NCI-H1436 (cell line): Measurements from ENCODE around the gene TMC5.

Source experiments
- DNase-seq: peaks from one replicate; lab custom pipeline; 2025; lab: John Stamatoyannopoulos, UW

TMC5 gene

DNA sequence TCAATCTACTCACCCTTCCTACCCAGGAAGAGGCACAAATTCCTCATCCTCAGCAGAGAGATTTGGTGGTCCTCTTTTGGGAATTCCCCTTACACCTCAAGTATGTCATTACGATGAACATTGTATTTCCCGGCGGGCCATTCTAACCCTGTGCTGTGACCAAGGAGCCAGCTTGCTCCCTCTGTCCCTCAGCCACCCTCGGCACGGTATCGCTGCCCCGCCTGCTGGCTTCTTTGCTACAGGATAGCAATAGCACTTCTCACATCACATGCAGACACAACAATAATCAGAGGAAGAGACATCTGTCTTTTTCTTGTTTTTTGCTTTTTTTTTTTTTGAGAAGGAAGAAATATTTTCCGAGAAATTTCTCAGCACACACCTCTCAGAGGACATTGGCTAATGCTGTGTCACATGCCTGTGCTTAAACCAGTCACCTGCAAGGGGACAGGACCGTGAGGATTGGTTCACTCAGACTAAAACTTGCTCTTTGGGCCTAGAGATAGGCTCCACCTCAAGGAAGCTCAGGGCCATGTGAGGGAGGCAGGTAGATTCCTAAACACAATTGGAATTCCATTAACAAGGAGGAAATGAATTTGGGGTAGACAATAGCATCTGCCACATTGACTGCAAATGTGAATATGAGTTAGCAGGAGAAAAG lies 41.2 kb downstream of the TMC5 start:
- no peak for DNase-seq

DNA sequence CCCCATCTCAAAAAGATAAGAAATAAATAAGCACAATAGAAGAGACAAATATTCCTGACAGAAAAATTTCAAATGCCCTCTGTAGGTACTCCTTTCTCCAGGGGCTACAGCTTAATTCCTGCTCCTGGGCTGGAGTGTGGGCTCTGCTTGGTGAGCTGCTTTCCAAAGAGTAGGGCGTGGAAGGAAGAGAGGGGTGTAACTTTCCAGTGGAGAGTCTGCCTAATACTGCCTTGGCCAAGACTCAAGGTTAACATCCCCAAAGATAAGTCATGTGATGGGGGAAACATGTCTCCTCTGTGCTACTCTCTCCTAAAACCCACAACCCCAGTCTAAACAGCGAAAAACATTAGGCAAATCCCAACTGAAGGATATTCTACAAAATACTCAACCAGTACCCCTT lies 42.7 kb downstream of the TMC5 start:
- no peak for DNase-seq

DNA sequence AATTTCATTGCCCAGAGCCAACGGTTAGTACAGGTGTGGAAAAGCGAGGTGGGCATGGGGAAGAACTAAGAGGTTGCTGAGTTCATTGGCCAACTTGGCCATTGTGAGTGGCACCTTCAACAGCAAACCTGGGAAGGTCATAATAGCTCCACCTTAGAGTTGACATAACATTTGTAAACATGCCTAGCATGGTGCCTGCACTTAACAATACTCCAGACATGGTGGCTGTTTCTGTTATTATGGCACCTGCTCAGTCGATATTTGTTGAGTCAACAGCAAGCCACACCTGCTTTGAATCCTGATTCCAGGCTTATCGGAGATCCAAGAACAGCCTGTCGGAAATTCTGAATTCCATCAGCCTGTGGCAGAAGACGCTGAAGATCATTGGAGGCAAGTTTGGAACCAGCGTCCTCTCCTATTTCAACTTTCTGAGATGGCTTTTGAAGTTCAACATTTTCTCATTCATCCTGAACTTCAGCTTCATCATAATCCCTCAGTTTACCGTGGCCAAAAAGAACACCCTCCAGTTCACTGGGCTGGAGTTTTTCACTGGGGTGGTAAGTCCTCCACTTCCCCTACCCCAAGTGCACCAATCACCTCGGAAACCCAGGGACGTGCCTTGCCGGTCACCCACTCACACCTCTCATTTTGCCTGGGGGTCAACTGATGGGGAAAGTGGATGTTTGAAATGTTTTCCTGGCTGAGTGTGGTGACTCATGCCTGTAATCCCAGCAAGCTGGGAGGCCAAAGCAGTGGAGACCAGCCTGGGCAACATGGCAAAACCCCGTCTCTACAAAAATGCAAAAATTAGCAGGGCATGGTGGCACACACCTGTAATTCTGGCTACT lies 46.0 kb downstream of the TMC5 start:
- DNase-seq, result no peak

DNA sequence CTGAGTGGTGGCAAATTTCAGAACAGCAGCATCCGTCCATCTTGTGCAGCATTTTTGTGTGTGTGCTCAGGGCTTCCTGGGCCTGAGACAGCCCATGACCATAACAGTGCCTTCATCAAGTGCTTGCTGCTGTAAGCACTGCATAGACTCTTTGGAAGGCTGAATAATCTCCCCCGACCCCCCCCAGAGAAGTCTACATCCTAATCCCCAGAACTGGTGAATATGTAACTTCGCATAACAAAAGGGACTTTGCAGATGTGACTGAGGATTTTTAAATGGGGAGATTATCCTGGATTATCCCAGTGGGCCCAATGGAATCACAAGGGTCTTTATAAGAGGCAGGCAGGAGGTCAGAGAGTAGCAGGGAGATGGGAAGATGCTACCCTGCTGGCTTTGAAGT lies 50.6 kb downstream of the TMC5 start:
- DNase-seq, result no peak

DNA sequence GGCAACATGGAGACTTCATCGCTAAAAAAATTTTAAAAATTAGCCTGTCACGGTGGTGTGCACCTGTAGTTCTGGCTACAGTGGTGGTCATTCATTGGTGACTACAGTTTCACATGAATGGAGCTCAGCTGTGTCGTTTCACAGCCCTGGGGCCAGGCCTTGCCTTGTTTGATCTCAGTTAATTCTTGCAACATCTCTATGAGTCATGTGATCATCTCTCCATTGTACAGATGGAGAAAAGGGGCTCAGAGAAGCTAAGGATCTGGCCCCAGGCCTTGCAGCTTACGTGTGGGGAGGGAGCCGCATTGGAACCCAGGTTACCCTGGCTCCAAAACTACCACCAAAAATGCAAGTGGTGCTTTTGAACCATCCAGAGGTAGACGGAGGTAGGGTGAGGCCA lies 54.8 kb downstream of the TMC5 start:
- DNase-seq, result no peak

DNA sequence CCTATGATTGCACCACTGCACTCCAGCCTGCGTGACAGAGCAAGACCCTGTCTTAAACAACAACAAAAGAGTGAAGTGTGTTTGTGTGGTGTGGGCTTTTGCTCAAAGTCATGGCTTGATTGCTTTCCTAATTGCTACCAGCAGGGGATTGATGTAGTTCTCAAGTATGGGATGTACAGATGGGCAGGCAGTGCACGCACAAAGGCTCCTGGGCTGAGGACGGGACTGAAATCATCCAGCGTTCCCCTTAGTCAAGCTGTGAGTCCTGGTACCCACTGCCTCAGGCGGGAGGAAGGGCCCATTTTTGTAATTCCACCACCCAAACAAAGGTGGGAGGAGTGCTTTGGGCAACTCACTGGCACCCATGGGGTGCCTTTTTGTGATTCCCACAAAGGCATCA lies 56.9 kb downstream of the TMC5 start:
- DNase-seq, result no peak

DNA sequence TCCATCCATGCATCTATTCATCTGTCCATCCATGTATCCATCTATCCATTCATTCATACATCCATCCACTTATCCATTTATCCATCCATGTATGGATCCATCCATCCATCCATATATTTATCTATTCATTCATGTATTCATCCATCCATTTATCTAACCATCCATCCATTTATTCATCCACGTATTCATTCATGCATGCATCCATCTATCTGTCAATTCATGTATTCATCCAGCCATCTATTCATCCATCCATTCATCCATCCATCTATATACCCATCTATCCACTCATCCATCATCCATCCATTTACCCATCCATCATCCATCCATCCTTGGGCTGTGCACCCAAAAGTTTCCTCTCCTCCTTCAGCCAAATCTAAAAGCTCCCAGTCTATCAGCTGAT lies 60.8 kb downstream of the TMC5 start:
- no peak for DNase-seq

DNA sequence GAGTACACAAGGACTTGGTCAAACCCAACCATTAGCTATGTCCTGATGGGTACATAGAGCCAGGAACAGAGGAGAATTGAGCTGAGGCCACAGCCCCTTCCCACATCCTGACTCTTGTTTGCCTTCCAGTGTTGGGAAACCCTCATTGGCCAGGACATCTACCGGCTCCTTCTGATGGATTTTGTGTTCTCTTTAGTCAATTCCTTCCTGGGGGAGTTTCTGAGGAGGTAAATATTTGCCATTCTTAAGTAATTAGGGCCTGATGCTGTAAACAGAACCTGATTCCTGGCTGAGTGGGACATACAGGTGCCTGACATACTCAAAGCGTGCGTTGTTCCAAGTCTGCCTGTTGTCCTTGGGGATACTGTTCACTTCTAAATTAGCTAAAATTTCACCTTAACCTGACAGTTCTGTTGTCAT lies 61.6 kb downstream of the TMC5 start:
- no peak for DNase-seq

DNA sequence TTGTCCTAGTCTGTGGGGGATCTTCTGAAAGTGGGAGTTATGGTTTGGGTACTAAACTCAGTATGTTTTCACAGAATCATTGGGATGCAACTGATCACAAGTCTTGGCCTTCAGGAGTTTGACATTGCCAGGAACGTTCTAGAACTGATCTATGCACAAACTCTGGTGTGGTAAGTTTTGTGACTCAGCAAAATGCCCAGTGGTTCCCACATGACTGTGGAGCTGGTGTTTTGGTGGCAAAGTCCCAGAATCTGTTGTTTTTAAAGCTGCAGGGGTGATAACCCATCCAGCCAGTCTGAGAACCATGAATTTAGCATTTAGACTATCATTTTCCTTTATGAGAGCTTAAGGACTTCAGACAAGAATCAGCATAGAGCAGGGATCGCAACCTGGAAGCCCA lies 63.6 kb downstream of the TMC5 start:
- no peak for DNase-seq

DNA sequence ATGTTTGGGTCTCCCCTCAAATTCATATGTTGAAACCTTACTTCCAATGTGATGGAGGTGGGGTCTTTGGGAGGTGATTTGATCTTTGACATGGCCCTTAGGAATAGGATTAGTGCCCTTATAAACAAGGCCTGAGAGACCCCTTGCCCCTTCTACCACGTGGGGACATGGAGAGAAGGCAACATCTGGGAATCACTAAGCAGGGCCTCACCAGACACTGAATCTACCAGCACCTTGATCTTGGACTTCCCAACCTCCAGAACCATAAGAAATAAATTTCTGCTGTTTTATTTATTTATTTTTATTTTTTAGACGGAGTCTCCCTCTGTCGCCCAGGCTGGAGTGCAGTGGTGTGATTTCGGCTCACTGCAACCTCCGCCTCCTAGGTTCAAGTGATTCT lies 64.1 kb downstream of the TMC5 start:
- no peak for DNase-seq

DNA sequence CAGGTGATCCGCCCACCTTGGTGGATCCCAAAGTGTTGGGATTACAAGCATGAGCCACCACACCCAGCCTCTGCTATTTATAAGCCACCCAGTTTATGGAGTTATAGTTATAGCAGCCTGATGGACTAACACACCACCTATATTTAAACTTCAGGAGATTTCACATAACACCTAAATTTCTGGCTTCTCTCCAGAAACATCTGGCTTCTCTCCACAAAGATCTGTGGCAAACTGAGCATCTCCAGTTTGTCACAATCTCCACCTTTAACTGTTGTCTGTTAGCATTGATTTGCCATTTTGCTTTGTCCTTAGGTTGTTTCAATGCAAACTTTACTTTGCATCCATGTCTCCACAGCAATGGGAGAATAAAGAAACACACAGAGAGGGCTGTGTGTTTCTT lies 64.6 kb downstream of the TMC5 start:
- DNase-seq, result no peak

DNA sequence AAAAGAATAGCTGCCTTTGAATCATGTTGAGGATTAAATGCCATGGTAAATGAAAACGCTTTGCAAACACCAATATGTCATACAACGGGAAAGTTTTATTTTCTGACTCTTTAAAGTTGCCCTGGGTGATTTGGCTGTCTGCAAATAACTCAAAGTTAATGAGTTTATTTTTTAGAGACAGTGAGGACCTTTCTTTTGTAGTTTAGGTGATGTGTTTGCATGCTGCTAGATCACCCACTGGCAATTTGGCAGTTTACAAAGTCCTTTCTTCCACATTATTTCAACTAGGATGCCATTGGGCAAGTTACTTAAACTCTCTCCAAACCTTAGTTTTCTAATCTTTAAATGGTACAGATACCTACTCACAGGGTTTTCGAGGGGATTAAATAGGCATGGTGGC lies 66.4 kb downstream of the TMC5 start:
- DNase-seq, result no peak

DNA sequence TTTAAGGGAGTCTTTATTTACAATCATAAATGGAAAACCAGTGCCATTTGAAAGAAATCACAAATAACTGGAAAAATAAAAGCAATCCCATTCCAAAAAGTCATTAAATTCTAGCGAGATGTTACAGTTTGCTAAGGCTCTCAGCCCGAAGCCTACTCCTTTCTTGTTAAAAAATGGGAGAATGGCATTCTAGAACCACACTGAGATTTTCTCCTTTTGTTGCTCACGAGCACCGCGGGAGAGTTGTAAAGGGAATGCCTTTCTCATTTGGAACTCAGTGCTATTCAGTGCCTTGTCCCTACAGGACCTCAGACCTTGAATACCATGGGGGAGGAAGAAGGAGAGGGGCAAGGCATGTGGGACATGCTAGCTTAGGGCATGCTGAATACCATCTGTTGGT lies 67.9 kb downstream of the TMC5 start:
- no peak for DNase-seq

DNA sequence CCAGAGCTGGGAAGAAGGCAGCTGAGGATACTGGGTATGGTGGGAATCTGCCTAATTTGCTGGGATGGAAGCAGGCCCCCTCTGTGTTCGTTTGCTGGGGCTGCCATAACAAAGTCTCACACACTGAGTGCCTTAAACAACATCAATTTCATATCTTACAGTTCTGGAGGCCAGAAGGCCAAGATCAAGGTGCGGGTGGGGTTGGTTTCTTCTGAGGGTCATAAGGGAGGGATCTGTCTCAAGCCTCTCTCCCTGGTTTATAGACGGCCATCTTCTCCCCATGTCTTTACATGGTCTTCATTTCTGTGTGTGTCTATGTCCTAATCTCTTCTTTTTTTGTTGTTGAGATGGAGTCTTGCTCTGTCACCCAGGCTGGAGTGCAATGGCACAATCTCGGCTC lies 68.4 kb downstream of the TMC5 start:
- no peak for DNase-seq

DNA sequence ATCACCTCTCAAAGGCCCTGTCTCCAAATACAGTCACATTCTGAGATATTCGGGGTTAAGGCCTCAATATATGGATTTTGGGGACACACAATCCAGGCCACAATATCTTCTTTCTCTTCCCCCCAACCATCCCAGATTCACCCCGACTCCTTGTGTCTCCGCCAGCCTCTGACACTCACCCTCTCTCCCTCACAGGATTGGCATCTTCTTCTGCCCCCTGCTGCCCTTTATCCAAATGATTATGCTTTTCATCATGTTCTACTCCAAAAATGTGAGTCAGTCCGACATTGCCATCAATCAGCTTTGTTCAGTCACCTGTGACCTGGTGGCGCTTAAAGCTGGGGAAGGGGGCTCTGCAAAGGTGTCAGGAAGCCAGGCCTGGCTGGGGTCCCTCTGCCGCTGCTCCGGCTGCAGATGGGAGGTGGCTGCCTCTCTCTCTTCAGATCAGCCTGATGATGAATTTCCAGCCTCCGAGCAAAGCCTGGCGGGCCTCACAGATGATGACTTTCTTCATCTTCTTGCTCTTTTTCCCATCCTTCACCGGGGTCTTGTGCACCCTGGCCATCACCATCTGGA lies 69.2 kb downstream of the TMC5 start:
- DNase-seq, result no peak

DNA sequence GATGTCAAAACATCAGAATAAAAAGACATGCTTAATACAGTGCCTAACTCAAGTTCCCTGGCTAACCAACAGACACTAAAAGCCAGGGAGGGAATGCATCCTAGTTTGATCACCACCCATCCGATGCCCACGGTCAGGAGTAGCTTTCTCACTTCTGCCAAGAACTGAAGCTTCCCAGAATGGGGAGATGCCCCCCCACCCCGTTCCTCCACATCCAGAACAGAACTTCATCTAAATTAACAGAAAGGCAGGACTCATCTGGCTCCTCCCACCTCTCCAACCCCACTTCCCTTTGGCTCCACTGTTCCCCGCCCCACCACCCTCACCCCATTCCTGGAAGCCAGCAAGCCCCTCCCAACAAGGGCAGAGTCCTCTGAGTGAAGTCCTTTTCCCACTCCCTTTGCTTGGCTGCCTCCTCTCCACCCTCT lies 70.5 kb downstream of the TMC5 start:
- DNase-seq, result no peak

DNA sequence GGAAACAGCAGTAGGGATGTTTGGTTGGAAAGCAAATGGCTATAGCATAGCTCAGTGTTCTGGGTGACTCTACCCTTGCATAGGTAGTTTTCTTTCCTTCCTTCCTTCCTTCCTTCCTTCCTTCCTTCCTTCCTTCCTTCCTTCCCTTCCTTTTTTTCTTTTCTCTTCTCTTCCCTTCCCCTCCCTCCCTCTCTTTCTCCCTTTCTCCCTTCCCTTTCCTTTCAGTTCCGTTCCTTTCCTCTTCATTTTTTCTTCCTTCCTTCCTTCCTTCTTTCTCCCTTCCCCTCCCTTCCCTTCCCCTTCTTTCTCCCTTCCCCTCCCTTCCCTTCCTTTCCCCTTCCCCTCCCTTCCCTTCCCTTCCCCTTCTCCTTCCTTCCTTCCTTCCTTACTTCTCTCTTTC lies 72.9 kb downstream of the TMC5 start:
- DNase-seq, result no peak

DNA sequence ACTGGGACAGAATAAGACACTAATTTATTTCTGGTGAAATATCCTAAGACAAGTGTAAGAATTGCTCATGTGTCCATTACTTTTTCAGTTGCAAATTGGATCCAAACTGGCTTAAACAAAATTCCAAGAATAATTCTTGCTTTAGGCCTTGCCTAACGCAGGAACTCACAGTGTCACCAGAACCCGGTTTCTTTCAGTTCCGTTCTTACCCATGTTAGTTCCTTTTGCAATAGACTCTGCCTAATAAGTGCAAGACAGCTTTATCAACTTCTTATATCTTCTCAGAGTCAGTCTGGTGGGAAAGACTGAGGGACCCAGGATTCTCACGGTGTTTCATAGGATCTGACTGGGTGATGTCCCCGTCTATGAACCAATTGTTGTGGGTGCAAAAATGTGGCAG lies 79.5 kb downstream of the TMC5 start:
- DNase-seq, result no peak

DNA sequence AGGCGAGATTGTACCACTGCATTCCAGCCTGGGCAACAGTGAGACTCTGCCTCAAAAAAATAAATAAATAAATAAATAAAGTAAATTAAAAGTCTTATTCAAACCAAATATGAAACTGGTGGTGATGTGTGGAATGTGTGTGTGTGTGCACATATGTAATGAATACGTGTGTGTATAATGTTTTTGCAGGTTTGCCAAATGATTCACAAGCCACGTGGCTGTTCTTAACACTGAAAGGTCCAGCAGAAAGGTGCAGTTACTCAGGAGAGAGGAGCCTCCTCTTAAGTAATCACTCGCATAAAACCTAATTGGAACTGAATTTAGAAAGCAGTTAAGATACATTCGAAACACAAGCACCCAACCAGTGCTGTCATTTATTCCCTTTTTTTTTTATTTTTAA lies 81.3 kb downstream of the TMC5 start:
- no peak for DNase-seq

DNA sequence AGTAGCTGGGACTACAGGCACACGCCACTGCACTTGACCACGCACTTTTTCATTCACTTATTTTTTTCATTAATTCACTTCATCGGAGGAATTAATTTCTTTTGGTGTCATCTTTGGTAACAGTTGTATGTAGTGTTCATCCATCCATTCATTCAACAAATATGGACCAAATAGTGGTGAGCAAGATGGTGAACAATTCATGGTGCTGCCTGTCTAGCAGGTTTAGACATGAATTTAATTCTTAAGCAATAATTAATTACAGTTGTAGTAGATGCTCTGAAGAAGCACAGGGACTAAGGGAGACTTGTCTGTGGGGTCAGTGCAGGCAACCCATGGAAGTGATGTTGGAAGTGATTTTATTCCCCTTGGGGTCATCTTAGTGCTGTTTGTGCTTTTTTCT lies 81.8 kb downstream of the TMC5 start:
- DNase-seq, result no peak

DNA sequence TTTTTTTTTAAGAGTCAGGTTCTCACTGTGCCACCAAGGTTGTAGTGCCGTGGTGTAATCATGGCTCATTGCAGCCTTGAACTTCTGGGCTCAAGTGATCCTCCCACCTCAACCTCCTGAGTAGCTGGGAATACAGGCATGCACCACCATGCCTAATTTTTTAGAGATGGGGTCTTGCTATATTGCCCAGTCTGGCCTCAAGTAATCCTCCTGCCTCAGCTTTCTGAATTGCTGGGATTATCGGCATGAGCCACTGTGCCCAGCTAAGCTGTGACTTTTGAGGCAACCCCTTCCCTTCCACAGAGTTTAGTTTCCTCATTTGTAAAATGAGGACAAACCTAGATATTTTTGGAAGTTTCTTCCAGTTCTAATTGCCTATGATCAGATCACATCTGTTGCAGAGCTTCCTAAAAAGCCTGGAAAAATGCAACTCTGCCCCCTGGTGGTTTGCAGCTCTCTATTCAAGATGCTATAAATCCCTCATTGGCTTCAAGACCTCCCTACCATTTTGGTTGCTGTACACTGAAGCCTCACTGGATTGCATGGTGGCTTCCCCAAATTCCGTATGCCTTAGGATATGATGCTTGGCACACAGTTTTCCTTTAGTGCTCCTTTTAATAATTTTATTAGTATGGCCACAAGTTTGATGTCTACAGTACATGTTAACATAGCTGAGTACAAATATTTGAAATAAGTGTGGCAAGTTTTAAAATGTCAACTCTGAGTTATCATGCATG lies 84.9 kb downstream of the TMC5 start:
- peak; percentile 50 for DNase-seq

DNA sequence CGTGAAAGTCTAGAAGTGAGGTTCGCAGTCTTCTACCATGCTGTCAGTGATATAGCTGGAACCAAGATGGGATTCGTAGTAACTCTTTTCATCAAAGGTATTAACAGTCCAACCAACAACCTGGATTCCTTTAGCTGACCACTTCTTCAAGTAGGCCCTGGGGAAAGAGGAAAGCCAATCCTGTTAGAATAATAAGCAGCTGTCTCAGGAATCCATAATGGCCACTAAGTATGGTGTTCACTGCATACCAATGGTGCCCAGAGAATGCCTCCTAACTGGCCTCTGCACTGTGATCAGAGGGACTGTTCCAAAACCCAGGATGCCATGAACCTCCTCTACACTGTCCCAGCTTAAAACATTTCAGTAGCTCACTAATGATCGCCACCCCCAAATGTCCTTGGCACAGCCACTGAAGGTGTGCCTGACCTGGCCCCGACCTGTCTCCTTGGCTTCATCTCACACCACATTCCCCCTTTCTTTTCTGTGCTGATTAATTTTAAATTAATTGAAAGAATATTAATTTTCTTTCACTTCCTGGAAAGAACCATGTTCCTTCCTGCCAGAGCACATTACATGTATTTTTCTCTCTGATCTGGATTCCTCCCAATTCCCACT lies 85.9 kb downstream of the TMC5 start:
- DNase-seq, result no peak
